A549 (cell line): ENCODE data around the gene EML4. TPM values are rescaled to one million over a fixed set of nuclear protein-coding genes. Genes with fewer than 3 reads are reported as not detected.

Experiments
- ATAC-seq, 2 experiments: fragments of 200-7000 bp in 1 of 2; fragments of >200 bp in 1 of 2; cut with Nextera tagmentation in 1 of 2; cut with Tn5 transposase in 1 of 2; 3 replicates each; pipeline versions ENCODE4 v1.8.0 to v1.9.1; 2018 to 2020; ENCODE audit warnings: mild to moderate bottlenecking in 1 of 2, moderate library complexity in 1 of 2
- CTCF ChIA-PET: fragments of 300-600 bp; sonication (Branson Sonifier 250); formaldehyde crosslinking; extraction: SDS; loops from one replicate; lab custom pipeline; 2021; ENCODE audit warnings: antibody characterized with exemption, inconsistent platforms; lab: Yijun Ruan, JAX
- POLR2A ChIA-PET: fragments of 350-600 bp; formaldehyde crosslinking; extraction: SDS; loops from one replicate; lab custom pipeline; 2021; ENCODE audit warnings: antibody characterized with exemption, inconsistent platforms; lab: Yijun Ruan, JAX
- DNase-seq, 2 experiments: peaks; one replicate each; pipeline versions ENCODE4 v3.0.0 to v3.0.0-alpha.2; 2011 to 2016; ENCODE audit warnings: low read depth in 1 of 2, low spot score in 1 of 2
- FAIRE-seq: peaks from 2 replicates; lab custom pipeline; 2011; peaks lifted over from hg19 to GRCh38; lab: Jason Lieb, UNC
- H3K27ac ChIP-seq, 2 experiments: fragments of >200 bp; sonication (Bioruptor Twin); formaldehyde crosslinking; 3 replicates each; pipeline ENCODE4 v1.5.1; 2016 to 2017
- H3K4me1 ChIP-seq: fragments of >200 bp; sonication (Bioruptor Twin); formaldehyde crosslinking; 3 replicates; pipeline ENCODE4 v1.6.1; 2016
- H3K4me2 ChIP-seq: fragments of >200 bp; sonication (Bioruptor Twin); formaldehyde crosslinking; 3 replicates; pipeline ENCODE4 v1.6.1; 2016
- H3K4me3 ChIP-seq: fragments of >200 bp; sonication (Bioruptor Twin); formaldehyde crosslinking; 3 replicates; pipeline ENCODE4 v1.5.1; 2016
- H3K9me3 ChIP-seq: fragments of >200 bp; sonication (Bioruptor Twin); formaldehyde crosslinking; 3 replicates; pipeline ENCODE4 v1.6.1; 2016
- CBX8 ChIP-seq: fragments of 200-600 bp; sonication (generic); IDR thresholded peaks from 2 replicates; pipeline ENCODE4 v1.6.1; 2016
- CEBPB ChIP-seq, 2 experiments: fragments of >200 bp in 1 of 2; sonication (Bioruptor Twin) in 1 of 2; formaldehyde crosslinking in 1 of 2; IDR thresholded peaks; 2 replicates each; pipeline ENCODE4 v1.6.1; 2012 to 2016
- CHD4 ChIP-seq: fragments of 200-600 bp; sonication (generic); IDR thresholded peaks from 2 replicates; pipeline ENCODE4 v1.6.1; 2016; ENCODE audit warnings: antibody characterized with exemption, mild to moderate bottlenecking, borderline replicate concordance
- E2F6 ChIP-seq: IDR thresholded peaks from 2 replicates; pipeline ENCODE4 v1.6.1; 2012; ENCODE audit warnings: low read depth, borderline replicate concordance
- ELK1 ChIP-seq: fragments of 150-350 bp; IDR thresholded peaks from 2 replicates; pipeline ENCODE4 v1.6.1; 2014; ENCODE audit warnings: low read depth, mild to moderate bottlenecking, low read length
- FOSB ChIP-seq: fragments of 250-450 bp; sonication (Bioruptor Pico); IDR thresholded peaks from 2 replicates; pipeline ENCODE4 v1.5.0; 2020; ENCODE audit warnings: mild to moderate bottlenecking, moderate library complexity
- HOXA7 ChIP-seq: fragments of 250-450 bp; sonication (Bioruptor Pico); IDR thresholded peaks from 2 replicates; pipeline ENCODE4 v1.5.0; 2020; ENCODE audit warnings: mild to moderate bottlenecking, moderate library complexity
- HOXB13 ChIP-seq: fragments of 250-450 bp; sonication (Bioruptor Pico); IDR thresholded peaks from 2 replicates; pipeline ENCODE4 v1.5.0; 2020; ENCODE audit warnings: low read depth, mild to moderate bottlenecking, moderate library complexity
- KDM5A ChIP-seq: fragments of 200-600 bp; sonication (generic); IDR thresholded peaks from 2 replicates; pipeline ENCODE4 v1.6.1; 2016; ENCODE audit warnings: antibody characterized with exemption, mild to moderate bottlenecking
- MAZ ChIP-seq: fragments of 150-350 bp; IDR thresholded peaks from 2 replicates; pipeline ENCODE4 v1.6.1; 2014; ENCODE audit warnings: antibody characterized with exemption, low read depth, low read length, borderline replicate concordance
- MYC ChIP-seq: IDR thresholded peaks from 2 replicates; pipeline ENCODE4 v1.6.1; 2012; ENCODE audit warnings: mild to moderate bottlenecking, inconsistent platforms, low read length, improper control_type of control experiment, borderline replicate concordance
- NPAS2 ChIP-seq: fragments of 250-450 bp; sonication (Bioruptor Pico); IDR thresholded peaks from 2 replicates; pipeline ENCODE4 v1.8.0; 2022; ENCODE audit warnings: mild to moderate bottlenecking, moderate library complexity, borderline replicate concordance
- RARB ChIP-seq: fragments of 250-450 bp; sonication (Bioruptor Pico); IDR thresholded peaks from 2 replicates; pipeline ENCODE4 v1.8.0; 2021; ENCODE audit warnings: mild to moderate bottlenecking, moderate library complexity
- SMC3 ChIP-seq: fragments of >200 bp; sonication (Bioruptor Twin); formaldehyde crosslinking; IDR thresholded peaks from 3 replicates; pipeline ENCODE4 v1.6.1; 2018; ENCODE audit warnings: inconsistent platforms
- WGBS: methylation state at CpG from one replicate; pipeline ENCODE4 v1.1.6; 2017; ENCODE audit errors: missing lambda C conversion rate; 5-methylcytosine and 5-hydroxymethylcytosine counted together
- polyA plus RNA-seq, 4 experiments: library from polyadenylated mRNA; depleted of rRNA in 3 of 4; stranded (reverse); fragments of >200 nt; fragmentation: RNase III in 1 of 4; extraction: RNeasy Plus Mini Kit Qiagen cat#74134 plus additional on column Dnase treatment in 1 of 4; gene quantifications; 2 replicates in 3 of 4; 3 replicates in 1 of 4; pipeline ENCODE4 v1.2.3, GENCODE V29; 2011 to 2017

EML4 gene
- polyA plus RNA-seq, 2 of the 4 experiments (the other 2 are of a cell fraction): 34.6 to 130 TPM

DNA sequence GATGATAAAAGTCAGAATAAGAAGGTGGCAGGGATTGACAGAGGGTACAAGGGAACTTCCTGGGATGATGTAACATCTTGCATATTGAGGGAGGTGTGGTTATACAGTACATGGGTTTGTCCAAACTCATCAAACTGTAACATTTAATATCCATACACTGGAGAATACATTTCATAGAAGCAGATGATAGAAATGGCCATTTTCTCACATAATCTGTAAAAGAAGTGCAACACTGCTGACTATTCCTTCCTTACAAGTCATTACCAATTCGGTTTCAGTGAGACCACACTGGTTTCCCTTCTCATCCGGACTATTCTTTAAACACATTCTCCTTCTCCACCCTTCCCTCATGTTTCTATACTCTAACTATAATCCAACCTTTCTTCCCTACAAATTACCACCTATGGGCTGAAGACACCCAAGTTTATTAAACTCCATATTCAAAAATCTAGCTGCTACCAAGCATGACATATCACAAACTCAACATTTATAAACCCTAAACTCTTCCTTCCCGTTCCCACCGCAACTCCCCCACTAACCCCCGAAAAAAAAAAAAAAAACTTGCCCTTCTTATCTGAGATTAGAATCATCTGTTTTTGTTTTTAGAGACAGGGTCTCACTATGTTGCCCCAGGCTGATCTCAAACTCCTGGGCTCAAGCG, 190.3 kb downstream of the EML4 start:
- Histone ChIP-seq H3K27ac (peak overlapping the region; percentile 88 to 95), H3K9me3 (no peaks in the 10 kb centered on the region), H3K4me2 (peak overlapping the region; percentile 92), H3K4me3 (peak overlapping the region; percentile 95), H3K4me1 (peaks cover 19% of the 10 kb centered on the region)
- FAIRE-seq (no peak), DNase-seq (no peak), ATAC-seq (no peak)
- ChIA-PET POLR2A (no interaction called here), CTCF (interaction anchor here (1.0 to 1.9 kb wide), 2 partner anchors 14 to 31 kb away, joined by 3 to 4 read pairs; no protein-coding TSS in a partner anchor)
- TF ChIP-seq FOSB (CRISPR knock-in tag) (no peak), RARB (no peak), HOXA7 (no peak), SMC3 (no peak), HOXB13 (CRISPR knock-in tag) (no peak), NPAS2 (CRISPR knock-in tag) (no peak), CEBPB (IDR thresholded peaks at IDR 0.05) (no peak), E2F6 (no peak), MAZ (no peak), MYC (no peak), CHD4 (no peak)
- WGBS: 49% methylated on average over 6 of the region's 6 CpGs

DNA sequence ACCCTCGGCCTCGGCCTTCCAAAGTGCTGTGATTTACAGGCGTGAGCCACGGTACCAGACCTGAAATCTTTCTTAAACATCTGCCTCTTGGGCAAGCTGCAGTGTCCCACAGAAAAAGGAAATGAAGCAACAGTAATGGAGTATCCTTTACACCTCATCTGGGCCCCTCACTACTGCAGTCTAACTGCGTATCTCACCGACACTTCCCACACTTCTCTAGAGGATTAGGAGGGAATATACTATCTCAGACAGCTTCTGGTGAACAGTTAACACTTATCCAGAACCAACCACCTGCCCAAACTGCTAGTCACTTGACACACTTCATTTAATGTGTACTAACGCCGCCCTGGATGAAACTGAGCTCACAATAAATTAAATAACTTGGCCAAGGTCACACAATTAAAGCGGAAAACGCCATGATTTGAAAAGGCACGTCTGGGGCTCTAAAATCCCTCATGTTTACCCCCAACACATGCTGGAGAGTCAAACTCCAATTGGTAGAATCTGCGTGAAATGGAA, 190.9 kb downstream of the EML4 start:
- ATAC-seq (no peak), DNase-seq (no peak), FAIRE-seq (no peak)
- Histone ChIP-seq H3K27ac (peak overlapping the region; percentile 88 to 95), H3K4me2 (peak overlapping the region; percentile 92), H3K4me1 (peaks cover 19% of the 10 kb centered on the region), H3K9me3 (no peaks in the 10 kb centered on the region), H3K4me3 (peak overlapping the region; percentile 95)
- 5% methylated on average over 12 of the region's 12 CpGs for WGBS
- CTCF ChIA-PET: interaction anchor here (0.6 to 1.9 kb wide), 4 partner anchors 14 to 276 kb away, joined by 3 to 5 read pairs (median 4); no protein-coding TSS in a partner anchor
- TF ChIP-seq CEBPB (IDR thresholded peaks at IDR 0.05) (no peak), SMC3 (no peak), ELK1 (no peak), CBX8 (no peak)
- POLR2A ChIA-PET: no interaction called here

DNA sequence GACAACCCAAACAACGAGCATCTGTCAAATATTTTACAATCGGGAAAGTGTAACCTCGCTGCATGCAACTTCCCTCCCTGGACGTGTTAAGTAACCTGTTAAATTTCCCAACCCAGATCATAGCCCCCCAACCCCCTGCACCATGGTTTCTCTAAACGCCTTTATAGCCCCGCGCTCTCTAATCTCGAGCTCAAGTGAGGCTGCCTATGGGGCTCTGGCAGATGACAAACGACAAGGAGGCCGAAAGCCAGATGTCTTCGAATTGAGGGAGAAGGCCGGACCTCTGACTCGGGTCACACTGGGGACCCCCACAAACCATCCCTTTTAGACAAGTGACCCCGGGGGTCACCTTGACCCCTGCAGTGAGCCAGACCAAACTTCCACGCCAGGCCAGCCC, 191.3 kb downstream of the EML4 start:
- H3K4me2 ChIP-seq: peak overlapping the region; percentile 92
- WGBS: 1% methylated on average over 13 of the region's 15 CpGs
- H3K27ac ChIP-seq: peak overlapping the region; percentile 88 to 95
- CTCF ChIA-PET: interaction anchor here (0.6 to 2.0 kb wide), 6 partner anchors 9 to 277 kb away, joined by 3 to 6 read pairs (median 4); no protein-coding TSS in a partner anchor
- H3K4me3 ChIP-seq: peak overlapping the region; percentile 95
- FAIRE-seq (no peak), ATAC-seq (peak in 1 of 2 experiments; percentile 3; a peak in 1 of 6 replicates), DNase-seq (no peak)
- peaks cover 19% of the 10 kb centered on the region for H3K4me1 ChIP-seq
- POLR2A ChIA-PET: no interaction called here
- H3K9me3 ChIP-seq: no peaks in the 10 kb centered on the region
- TF ChIP-seq KDM5A: no peak
- TF ChIP-seq E2F6: 0 out of 2 replicates have a peak, but pooled peaks have one; percentile 11
